Measurements from ENCODE around the gene GTF2F2. TPM values are rescaled to one million over a fixed set of nuclear protein-coding genes. Genes with fewer than 3 reads are reported as not detected.

GTF2F2 gene
- total and polyA plus RNA-seq, 9 of the 15 experiments (the other 6 are each of a cell fraction or from before 2014, with no cell fraction given), result 19.7 to 44.8 (median 32.4) TPM

DNA sequence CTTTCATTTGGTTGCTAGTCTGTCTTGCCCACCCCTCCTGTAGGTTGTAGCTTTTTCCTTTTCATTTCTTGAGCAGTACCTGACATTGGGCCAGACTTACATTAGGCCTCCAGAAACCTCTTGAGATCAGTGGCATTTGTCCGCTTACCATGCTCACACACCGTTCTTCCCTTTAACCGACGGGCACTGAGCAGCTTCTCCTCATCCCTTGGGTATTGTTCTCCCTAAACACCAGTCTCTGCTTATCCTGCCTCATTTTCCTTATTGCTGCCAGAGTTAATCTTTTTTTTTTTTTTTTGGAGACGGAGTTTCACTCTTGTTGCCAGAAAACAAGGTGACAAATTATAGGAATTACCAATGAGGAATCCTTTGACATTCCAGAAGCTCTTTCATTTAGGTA is 107.7 kb downstream of the GTF2F2 start (continued):
- TF ChIP-seq, protein P1, sequence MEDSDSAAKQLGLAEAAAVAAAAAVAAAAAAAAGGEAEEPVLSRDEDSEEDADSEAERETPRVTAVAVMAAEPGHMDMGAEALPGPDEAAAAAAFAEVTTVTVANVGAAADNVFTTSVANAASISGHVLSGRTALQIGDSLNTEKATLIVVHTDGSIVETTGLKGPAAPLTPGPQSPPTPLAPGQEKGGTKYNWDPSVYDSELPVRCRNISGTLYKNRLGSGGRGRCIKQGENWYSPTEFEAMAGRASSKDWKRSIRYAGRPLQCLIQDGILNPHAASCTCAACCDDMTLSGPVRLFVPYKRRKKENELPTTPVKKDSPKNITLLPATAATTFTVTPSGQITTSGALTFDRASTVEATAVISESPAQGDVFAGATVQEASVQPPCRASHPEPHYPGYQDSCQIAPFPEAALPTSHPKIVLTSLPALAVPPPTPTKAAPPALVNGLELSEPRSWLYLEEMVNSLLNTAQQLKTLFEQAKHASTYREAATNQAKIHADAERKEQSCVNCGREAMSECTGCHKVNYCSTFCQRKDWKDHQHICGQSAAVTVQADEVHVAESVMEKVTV (CRISPR knock-in tag; IDR thresholded peaks at IDR 0.05), result no peak
- TF ChIP-seq ZNF655 (CRISPR knock-in tag; IDR thresholded peaks at IDR 0.05) (no peak), PRPF4 (IDR thresholded peaks at IDR 0.05; ENCODE audit: insufficient read depth, low read depth, low read length, poor library complexity, severe bottlenecking) (no peak), ZNF785 (CRISPR knock-in tag; IDR thresholded peaks at IDR 0.05) (no peak), CHD7 (IDR thresholded peaks at IDR 0.05; ENCODE audit: low read depth, low read length) (no peak), SMARCA4 (IDR thresholded peaks at IDR 0.05) (no peak), ELK1 (CRISPR knock-in tag; IDR thresholded peaks at IDR 0.05) (no peak), TFAM (CRISPR knock-in tag; conservative IDR thresholded peaks at IDR 0.05) (no peak), ZBTB17 (CRISPR knock-in tag; IDR thresholded peaks at IDR 0.05) (no peak), TSC22D4 (tag; IDR thresholded peaks at IDR 0.05) (no peak)
- TF ChIP-seq, protein P2, sequence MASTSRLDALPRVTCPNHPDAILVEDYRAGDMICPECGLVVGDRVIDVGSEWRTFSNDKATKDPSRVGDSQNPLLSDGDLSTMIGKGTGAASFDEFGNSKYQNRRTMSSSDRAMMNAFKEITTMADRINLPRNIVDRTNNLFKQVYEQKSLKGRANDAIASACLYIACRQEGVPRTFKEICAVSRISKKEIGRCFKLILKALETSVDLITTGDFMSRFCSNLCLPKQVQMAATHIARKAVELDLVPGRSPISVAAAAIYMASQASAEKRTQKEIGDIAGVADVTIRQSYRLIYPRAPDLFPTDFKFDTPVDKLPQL (IDR thresholded peaks at IDR 0.05; ENCODE audit: extremely low read depth, insufficient read length), result no peak
